ENCODE measurements around the gene RASSF7.

DNA sequence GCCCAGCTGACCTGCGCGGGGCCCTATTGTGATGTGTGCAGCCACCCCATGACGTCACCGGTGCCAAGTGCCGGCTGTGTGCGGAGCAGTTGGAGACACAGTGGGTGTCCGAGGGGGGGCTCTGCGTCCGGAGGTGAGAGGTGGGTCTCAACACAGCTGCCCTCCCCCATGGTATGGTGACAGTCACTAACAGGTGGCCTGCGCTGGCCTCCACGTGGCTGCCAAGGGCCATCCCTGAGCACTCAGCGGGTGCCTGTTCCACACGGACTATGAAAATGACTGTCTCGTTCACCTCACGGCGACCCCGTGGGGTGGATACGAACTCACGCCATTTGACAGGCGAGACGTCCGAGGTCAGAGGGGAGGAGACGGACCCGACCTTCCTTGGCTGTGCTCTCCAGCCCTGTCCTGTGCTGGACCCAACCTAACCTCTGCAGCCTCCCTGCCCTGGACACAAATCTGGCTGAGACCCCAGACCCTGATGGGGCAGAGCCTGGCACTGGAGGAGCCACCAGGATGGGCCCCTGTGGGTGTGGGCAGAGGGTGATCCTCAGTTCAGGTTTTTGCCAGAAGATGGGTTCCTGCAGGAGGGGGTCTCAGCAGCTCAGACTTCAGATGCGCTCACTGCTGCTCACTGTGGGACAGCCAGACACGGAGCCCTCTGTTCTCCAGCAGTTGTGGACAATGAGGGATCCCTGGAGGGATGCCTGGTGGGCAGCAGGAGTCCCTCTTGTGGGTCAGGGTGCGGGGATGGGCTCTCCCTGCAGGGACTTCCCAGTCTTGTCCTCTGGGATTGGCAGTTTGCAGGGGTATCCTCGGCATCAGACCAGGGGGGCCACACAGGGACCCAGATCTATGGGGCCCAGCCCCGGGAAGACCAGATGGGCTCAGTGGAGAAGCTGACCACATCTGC lies 31.7 kb upstream of the RASSF7 start:
- TF ChIP-seq, protein P1, sequence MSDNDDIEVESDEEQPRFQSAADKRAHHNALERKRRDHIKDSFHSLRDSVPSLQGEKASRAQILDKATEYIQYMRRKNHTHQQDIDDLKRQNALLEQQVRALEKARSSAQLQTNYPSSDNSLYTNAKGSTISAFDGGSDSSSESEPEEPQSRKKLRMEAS (IDR thresholded peaks at IDR 0.05) = no peak
- TF ChIP-seq, protein P2, sequence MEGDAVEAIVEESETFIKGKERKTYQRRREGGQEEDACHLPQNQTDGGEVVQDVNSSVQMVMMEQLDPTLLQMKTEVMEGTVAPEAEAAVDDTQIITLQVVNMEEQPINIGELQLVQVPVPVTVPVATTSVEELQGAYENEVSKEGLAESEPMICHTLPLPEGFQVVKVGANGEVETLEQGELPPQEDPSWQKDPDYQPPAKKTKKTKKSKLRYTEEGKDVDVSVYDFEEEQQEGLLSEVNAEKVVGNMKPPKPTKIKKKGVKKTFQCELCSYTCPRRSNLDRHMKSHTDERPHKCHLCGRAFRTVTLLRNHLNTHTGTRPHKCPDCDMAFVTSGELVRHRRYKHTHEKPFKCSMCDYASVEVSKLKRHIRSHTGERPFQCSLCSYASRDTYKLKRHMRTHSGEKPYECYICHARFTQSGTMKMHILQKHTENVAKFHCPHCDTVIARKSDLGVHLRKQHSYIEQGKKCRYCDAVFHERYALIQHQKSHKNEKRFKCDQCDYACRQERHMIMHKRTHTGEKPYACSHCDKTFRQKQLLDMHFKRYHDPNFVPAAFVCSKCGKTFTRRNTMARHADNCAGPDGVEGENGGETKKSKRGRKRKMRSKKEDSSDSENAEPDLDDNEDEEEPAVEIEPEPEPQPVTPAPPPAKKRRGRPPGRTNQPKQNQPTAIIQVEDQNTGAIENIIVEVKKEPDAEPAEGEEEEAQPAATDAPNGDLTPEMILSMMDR (IDR thresholded peaks at IDR 0.05) = no peak
- TF ChIP-seq POLR2A (IDR thresholded peaks at IDR 0.05; ENCODE audit: low read length) (no peak), MYC (IDR thresholded peaks at IDR 0.05; ENCODE audit: borderline replicate concordance, low read length) (no peak), HDAC2 (IDR thresholded peaks at IDR 0.05) (no peak), ZSCAN20 (CRISPR knock-in tag; IDR thresholded peaks at IDR 0.05) (no peak), JUN (IDR thresholded peaks at IDR 0.05) (no peak), RCOR1 (IDR thresholded peaks at IDR 0.05; ENCODE audit: low read depth, low read length) (no peak), RAD21 (conservative IDR thresholded peaks at IDR 0.05 in 1 of 2, IDR thresholded peaks at IDR 0.05 in 1 of 2) (no peak), CHD4 (IDR thresholded peaks at IDR 0.05; ENCODE audit: borderline replicate concordance) (no peak), JUNB (IDR thresholded peaks at IDR 0.05) (no peak), CEBPB (IDR thresholded peaks at IDR 0.05) (no peak)
- TF ChIP-seq, protein P3, sequence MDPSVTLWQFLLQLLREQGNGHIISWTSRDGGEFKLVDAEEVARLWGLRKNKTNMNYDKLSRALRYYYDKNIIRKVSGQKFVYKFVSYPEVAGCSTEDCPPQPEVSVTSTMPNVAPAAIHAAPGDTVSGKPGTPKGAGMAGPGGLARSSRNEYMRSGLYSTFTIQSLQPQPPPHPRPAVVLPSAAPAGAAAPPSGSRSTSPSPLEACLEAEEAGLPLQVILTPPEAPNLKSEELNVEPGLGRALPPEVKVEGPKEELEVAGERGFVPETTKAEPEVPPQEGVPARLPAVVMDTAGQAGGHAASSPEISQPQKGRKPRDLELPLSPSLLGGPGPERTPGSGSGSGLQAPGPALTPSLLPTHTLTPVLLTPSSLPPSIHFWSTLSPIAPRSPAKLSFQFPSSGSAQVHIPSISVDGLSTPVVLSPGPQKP (IDR thresholded peaks at IDR 0.05; ENCODE audit: low read depth, low read length) = no peak
- TF ChIP-seq, protein P4, sequence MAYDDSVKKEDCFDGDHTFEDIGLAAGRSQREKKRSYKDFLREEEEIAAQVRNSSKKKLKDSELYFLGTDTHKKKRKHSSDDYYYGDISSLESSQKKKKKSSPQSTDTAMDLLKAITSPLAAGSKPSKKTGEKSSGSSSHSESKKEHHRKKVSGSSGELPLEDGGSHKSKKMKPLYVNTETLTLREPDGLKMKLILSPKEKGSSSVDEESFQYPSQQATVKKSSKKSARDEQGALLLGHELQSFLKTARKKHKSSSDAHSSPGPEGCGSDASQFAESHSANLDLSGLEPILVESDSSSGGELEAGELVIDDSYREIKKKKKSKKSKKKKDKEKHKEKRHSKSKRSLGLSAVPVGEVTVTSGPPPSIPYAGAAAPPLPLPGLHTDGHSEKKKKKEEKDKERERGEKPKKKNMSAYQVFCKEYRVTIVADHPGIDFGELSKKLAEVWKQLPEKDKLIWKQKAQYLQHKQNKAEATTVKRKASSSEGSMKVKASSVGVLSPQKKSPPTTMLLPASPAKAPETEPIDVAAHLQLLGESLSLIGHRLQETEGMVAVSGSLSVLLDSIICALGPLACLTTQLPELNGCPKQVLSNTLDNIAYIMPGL (CRISPR knock-in tag; IDR thresholded peaks at IDR 0.05; ENCODE audit: borderline replicate concordance) = no peak
